Measurements from ENCODE around the gene TEX29. TPM values are rescaled to one million over a fixed set of nuclear protein-coding genes. Genes with fewer than 3 reads are reported as not detected.

Gene TEX29
- total RNA-seq, 1 experiment from 2014 or later = 0.33 TPM

DNA sequence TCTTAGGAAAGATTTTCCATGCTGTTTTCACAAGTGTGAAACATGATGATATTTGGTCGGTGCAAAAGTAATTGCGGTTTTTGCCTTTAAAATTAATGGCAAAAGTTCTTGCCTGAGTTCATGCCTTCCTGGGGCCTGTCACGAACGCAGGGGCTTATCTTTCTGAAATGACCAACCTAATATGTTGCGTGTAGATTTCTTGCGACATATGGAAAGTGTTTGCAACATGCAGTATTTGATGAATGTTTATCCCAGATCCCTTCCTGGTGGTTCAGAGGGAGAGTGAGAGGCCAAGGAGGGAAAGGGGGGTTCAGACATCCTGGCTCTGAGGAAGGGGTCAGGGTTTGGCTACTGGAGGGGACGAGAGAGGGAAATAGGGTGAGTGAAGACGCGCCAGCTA lies 72.0 kb downstream of the TEX29 start:
- Histone ChIP-seq H2AFZ (ENCODE audit: low read length) (no peak overlapping the region), H2BK120ac (ENCODE audit: low read depth, low read length, poor library complexity, severe bottlenecking) (no peak overlapping the region), H4K5ac (ENCODE audit: insufficient read length, low read depth, low read length) (no peak overlapping the region), H3K18ac (ENCODE audit: insufficient read length, low read depth, low read length) (no peak overlapping the region), H3K4ac (ENCODE audit: low read depth, low read length) (no peak overlapping the region), H2BK12ac (ENCODE audit: insufficient read length, low read depth, low read length) (no peak overlapping the region), H3K23me2 (ENCODE audit: insufficient read length, low read depth, low read length, poor library complexity, severe bottlenecking) (no peaks in the 10 kb centered on the region), H3K79me2 (ENCODE audit: insufficient read depth, low read length) (no peaks in the 10 kb centered on the region), H2BK20ac (ENCODE audit: low read depth, low read length, poor library complexity, severe bottlenecking) (no peak overlapping the region), H3K9me3 (ENCODE audit: control insufficient read depth, low read depth, low read length) (no peaks in the 10 kb centered on the region), H3K27me3 (ENCODE audit: insufficient read depth, low read length) (no peaks in the 10 kb centered on the region), H3T11ph (ENCODE audit: low read length) (no peak overlapping the region), H3K9ac (ENCODE audit: extremely low read depth, insufficient read length, low read length) (no peak overlapping the region), H2AK5ac (ENCODE audit: insufficient read length, low read length) (no peak overlapping the region), H3K79me1 (ENCODE audit: insufficient read depth, low read depth, low read length, poor library complexity, severe bottlenecking) (no peaks in the 10 kb centered on the region), H3K14ac (ENCODE audit: insufficient read depth, low read length) (no peak overlapping the region), H3K4me2 (ENCODE audit: insufficient read depth, insufficient read length, low read length) (no peak overlapping the region), H3K27ac (ENCODE audit: insufficient read length, low read depth, low read length) (no peak overlapping the region), H3K56ac (ENCODE audit: insufficient read length, low read depth, low read length) (no peak overlapping the region), H2BK15ac (ENCODE audit: low read depth, low read length) (no peak overlapping the region), H3K4me1 (ENCODE audit: insufficient read depth, low read length) (no peaks in the 10 kb centered on the region), H4K91ac (ENCODE audit: insufficient read length, low read depth, low read length) (no peak overlapping the region), H3K23ac (ENCODE audit: insufficient read length, low read depth, low read length) (no peak overlapping the region), H2BK5ac (ENCODE audit: insufficient read length, low read length) (no peak overlapping the region), H4K20me1 (ENCODE audit: control insufficient read depth, insufficient read depth, insufficient read length) (no peaks in the 10 kb centered on the region), H4K8ac (replicated peaks; ENCODE audit: insufficient read length, low read depth, low read length) (no peak overlapping the region)
- DNase-seq = no peak
- WGBS (ENCODE audit: extremely low coverage, insufficient read length, low lambda C conversion rate) = no CpG with 5 or more reads among the region's 9 CpGs
- no peaks in the 10 kb centered on the region for H3K4me1 Mint-ChIP-seq
- H3K36me3 Mint-ChIP-seq (ENCODE audit: insufficient read depth in 1 of 3, low read depth in 3 of 3) = peaks cover 0 to 2% (median 0%) of the 10 kb centered on the region in 3 experiments; a peak in 4 of 7 replicates
- H3K4me3 Mint-ChIP-seq = no peak overlapping the region
- no peak for TF ChIP-seq CTCF (conservative IDR thresholded peaks at IDR 0.05)
- no peak overlapping the region for H3K27ac Mint-ChIP-seq
- peaks cover 13% of the 10 kb centered on the region for H3K27me3 Mint-ChIP-seq (ENCODE audit: low read depth)
- H3K9me3 Mint-ChIP-seq = peaks cover 1 to 4% of the 10 kb centered on the region in 2 experiments; a peak in 2 of 5 replicates
